Activated naive CD8-positive, alpha-beta T cell treated with anti-CD3 and anti-CD28 coated beads, Interleukin-2, amount 50 U/mL, for 24 hours (primary cell): ENCODE data around the gene MAP7D1.
A peak's percentile ranks its signal among the peaks of the same experiment; 100 is the strongest.

Source experiments
- ATAC-seq: fragments of 150-1000 bp; cut with Tn5 transposase; one replicate; pipeline ENCODE4 v1.10.0; 2021
- DNase-seq: peaks from one replicate; pipeline ENCODE4 v3.0.0; 2021
- H3K27ac Mint-ChIP-seq: one replicate; pipeline ENCODE4 v1.8.0; 2021; ENCODE audit warnings: mild to moderate bottlenecking, mixed read lengths
- H3K27me3 Mint-ChIP-seq: one replicate; pipeline ENCODE4 v1.8.0; 2021; ENCODE audit warnings: mixed read lengths
- H3K36me3 Mint-ChIP-seq: one replicate; pipeline ENCODE4 v1.8.0; 2021; ENCODE audit warnings: low read depth, mixed read lengths
- H3K4me1 Mint-ChIP-seq: one replicate; pipeline ENCODE4 v1.8.0; 2021; ENCODE audit warnings: mixed read lengths
- H3K4me3 Mint-ChIP-seq: one replicate; pipeline ENCODE4 v1.8.0; 2021; ENCODE audit warnings: mild to moderate bottlenecking, moderate library complexity, mixed read lengths
- H3K9me3 Mint-ChIP-seq: one replicate; pipeline ENCODE4 v1.8.0; 2021; ENCODE audit warnings: mixed read lengths

Gene MAP7D1

DNA sequence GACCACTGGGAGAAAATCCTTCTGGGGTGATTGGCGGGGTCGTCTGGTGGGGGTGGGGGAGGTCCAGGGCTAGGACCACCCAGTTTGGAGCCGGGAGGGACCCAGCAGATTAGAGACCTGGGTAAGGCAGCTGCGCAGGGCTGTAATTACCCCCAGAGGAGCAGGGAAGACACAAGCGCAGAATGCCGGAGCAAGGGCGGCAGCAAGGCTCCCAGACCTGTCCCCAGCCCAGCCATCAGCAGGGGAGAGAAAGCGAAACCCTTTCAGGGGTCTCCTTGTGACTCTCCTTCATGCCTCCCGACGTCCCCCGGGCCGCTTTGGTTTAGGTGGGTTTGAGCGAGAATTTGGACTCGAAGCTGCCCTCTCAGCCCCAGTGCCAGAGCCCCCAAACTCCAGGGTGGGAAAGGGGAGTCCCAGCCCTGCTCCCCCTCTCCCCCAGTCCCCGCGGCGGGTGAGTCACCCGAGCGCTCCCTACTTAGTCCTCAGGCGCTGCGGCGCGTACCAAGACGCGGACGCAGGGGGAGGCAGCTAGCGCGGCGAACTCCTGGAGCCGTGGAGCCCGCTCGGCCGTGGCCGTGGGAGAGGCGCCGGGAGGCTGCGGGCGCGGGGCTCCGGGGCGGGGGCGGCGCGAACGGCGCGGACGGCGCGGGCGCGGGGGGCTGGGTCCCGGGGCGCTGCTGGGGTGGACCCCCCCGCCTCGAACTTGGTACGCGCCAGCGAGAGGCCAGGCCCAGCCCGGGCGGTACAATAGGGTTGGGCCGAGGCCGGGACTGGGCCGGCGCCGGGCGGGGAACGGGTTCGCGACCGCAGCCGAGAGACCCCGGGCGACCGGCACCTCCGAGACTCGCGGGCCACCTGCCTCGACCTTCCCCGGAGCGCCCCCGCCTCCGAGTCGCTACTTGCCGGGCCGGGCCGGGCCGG is at the start of gene MAP7D1:
MAP7D1 (plus strand) TSS at position 753 of the 921 bp plus-strand sequence. CDS start 258 bp downstream, outside the sequence.
- Mint-ChIP-seq H3K9me3 (no peaks in the 10 kb centered on the region), H3K27ac (peak within 1 kb of the TSS; percentile 82), H3K27me3 (no peaks in the 10 kb centered on the region), H3K4me1 (peaks cover 72% of the 10 kb centered on the region), H3K36me3 (peaks cover 15% of the 10 kb centered on the region), H3K4me3 (peak within 1 kb of the TSS; percentile 86)
- DNase-seq (peak; percentile 87), ATAC-seq (peak; percentile 56)

DNA sequence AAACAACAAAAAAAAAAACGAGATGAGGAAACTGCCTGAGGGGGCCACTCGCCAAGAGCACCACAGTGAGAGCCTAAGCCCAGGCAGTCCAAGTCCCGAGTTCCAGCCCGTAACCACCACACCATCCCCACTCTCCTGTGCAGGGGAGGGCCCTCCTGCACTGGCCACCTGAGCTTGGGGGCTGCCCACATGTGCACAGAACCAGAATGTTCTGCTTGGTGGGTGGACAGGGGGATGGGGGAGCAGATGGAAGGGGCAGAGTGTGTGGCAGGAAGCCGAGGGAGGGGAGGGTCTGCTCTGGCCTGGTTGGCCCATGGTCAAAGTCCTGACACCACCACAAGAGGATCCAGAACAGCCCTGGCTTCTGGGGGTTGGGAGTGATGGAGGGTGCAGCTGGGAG is 49.7 kb upstream of the MAP7D1 start:
- ATAC-seq, result no peak
- Mint-ChIP-seq H3K9me3 (no peaks in the 10 kb centered on the region), H3K27me3 (no peaks in the 10 kb centered on the region), H3K27ac (no peak overlapping the region), H3K4me3 (no peak overlapping the region), H3K36me3 (no peaks in the 10 kb centered on the region), H3K4me1 (peaks cover 24% of the 10 kb centered on the region)
- no peak for DNase-seq

DNA sequence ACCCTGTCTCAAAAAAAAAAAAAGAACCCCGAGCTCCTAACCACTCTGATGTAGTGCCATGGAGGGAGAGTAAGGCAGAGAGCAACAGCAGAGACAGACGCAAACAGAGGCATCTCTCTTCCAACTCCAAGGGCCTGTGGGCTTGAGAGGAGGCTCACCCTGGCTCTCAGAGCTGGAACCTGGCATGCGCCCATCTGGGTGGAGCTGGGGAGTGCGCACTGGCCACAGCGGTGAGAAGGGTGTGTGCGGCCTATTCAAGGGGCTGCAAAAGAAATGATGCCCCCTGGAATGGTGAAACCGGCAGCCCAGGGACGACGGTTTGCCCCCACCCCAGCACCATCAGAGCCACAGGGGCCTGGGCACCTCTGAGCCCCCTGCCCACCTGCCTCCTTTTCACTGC is 48.6 kb upstream of the MAP7D1 start:
- H3K27me3 Mint-ChIP-seq, result no peaks in the 10 kb centered on the region
- peaks cover 28% of the 10 kb centered on the region for H3K4me1 Mint-ChIP-seq
- no peak overlapping the region for H3K27ac Mint-ChIP-seq
- no peaks in the 10 kb centered on the region for H3K36me3 Mint-ChIP-seq
- DNase-seq, result no peak
- no peaks in the 10 kb centered on the region for H3K9me3 Mint-ChIP-seq
- H3K4me3 Mint-ChIP-seq, result no peak overlapping the region
- ATAC-seq, result no peak

DNA sequence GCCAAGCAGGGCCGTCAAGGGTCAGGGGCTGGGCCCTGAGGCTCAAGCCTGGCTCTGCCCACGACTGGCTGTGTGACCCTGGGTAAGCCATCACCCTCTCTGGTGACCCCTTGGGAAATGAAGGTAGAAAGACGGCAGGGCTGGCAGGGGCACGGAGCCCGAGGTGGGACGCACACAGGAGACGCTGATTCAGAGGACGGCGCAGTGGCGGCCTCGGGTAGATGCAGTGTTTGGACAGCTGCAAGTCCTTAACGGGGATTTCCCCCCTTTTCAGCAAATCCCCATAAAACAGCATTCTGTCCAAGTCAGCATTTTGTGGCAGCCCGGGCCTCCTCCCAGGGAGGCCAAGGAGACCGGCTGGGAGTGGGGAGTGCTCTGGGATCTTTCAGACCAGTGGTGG is 47.6 kb upstream of the MAP7D1 start:
- H3K36me3 Mint-ChIP-seq, result no peaks in the 10 kb centered on the region

DNA sequence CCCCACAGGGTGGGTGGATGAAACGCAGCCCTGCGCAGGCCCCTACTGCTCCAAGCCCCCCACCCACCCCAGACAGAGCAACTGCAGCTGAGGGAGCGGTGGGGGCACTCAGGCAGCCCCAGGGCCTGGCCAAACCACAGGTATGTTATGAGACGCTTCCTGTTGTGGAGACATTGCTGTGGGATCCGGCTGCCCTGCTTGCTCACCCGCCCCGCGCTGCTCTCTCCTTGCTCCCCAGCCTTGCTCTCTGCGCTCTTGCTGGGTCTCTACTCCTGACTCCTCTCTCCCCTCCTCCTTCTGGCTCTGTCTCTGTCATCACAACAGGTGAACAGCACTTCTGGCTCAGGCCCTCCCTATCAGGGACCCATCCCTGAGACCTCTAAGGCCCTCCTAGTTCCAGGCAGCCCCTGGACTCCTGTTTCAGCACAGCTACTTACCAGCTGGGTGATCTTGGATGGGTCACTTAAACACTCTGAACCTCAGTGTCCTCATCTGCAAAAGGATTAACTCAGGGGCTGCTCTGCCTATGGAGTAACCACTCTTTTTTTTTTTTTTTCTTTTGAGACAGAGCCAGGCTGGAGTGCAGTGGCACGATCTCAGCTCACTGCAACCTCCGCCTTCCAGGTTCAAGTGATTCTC is 46.8 kb upstream of the MAP7D1 start:
- ATAC-seq (peak; percentile 83), DNase-seq (peak; percentile 41)
- no peaks in the 10 kb centered on the region for H3K27me3 Mint-ChIP-seq
- peaks cover 28% of the 10 kb centered on the region for H3K4me1 Mint-ChIP-seq
- no peaks in the 10 kb centered on the region for H3K36me3 Mint-ChIP-seq
- H3K9me3 Mint-ChIP-seq, result no peaks in the 10 kb centered on the region
- H3K4me3 Mint-ChIP-seq, result no peak overlapping the region
- peak overlapping the region; percentile 32 for H3K27ac Mint-ChIP-seq

More for the DNA sequence above, 47.6 kb upstream of the MAP7D1 start:
- no peaks in the 10 kb centered on the region for H3K27me3 Mint-ChIP-seq
- ATAC-seq (no peak), DNase-seq (no peak)
- no peak overlapping the region for H3K4me3 Mint-ChIP-seq
- H3K4me1 Mint-ChIP-seq, result peaks cover 28% of the 10 kb centered on the region
- H3K9me3 Mint-ChIP-seq, result no peaks in the 10 kb centered on the region
- no peak overlapping the region for H3K27ac Mint-ChIP-seq

DNA sequence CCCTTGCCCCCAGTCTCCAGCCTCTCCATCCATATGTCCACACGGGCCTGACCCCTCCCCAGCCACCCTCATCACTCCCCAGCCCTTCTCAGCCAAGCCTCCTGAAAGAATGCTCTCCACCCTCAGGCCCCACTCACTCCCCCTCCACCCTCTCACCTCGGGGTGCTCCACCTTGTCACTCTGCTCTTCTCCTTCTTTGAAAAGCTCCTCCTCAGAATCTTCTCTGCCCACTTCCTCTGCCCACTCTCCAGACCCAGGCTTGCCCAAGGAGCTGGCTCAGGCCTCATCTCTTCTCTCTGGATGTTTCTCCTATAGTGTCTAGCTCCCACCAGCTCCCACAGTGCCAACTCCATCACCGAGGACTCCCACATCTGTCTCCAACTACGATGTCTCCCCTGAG is 44.8 kb upstream of the MAP7D1 start:
- H3K36me3 Mint-ChIP-seq, result no peaks in the 10 kb centered on the region
- H3K27me3 Mint-ChIP-seq, result no peaks in the 10 kb centered on the region
- peaks cover 28% of the 10 kb centered on the region for H3K4me1 Mint-ChIP-seq
- H3K4me3 Mint-ChIP-seq, result no peak overlapping the region
- DNase-seq (no peak), ATAC-seq (no peak)
- no peak overlapping the region for H3K27ac Mint-ChIP-seq
- H3K9me3 Mint-ChIP-seq, result no peaks in the 10 kb centered on the region

DNA sequence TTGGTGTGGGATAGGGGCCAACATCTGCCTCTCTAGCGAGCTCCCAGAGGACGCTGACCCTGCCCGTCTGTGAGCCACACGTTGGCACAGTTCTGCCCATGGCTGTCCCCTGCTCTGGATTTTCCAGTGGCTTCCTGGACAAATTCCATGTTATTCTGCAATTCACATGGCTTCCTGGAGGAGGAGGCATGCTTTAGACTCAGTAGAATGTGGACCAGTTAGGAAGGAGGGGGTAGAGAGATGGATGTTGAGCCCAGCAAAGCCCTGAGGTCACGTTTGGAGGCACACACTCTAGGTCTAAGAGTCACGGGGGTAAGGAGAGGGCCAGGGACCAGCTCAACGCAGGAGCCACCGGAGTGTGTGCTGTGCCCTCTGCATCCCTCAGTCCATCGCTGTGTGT is 43.1 kb upstream of the MAP7D1 start:
- Mint-ChIP-seq H3K27ac (no peak overlapping the region), H3K4me1 (peaks cover 28% of the 10 kb centered on the region), H3K4me3 (no peak overlapping the region), H3K36me3 (no peaks in the 10 kb centered on the region), H3K27me3 (no peaks in the 10 kb centered on the region), H3K9me3 (no peaks in the 10 kb centered on the region)
- no peak for ATAC-seq
- DNase-seq, result no peak

DNA sequence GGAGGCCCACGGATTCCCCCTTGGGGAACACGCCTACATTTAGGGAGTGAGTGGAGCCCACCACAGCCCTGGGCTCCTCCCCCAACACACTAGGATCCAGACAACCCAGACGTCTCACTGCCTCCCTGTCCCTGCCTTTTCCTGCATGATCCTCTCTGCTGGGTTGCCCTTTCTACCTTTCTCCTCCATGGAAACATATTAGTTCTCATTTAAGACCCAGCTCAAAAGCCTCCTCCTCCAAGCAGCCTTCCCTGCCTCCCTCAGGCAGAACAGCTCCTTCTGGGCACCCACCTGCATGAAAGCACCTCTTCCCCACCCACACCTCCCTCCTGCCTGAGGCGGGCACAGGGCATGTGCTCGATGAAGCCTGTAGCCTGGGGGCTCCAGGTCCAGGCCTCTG is 41.6 kb upstream of the MAP7D1 start:
- no peak overlapping the region for H3K4me3 Mint-ChIP-seq
- H3K4me1 Mint-ChIP-seq, result peaks cover 17% of the 10 kb centered on the region
- H3K27ac Mint-ChIP-seq, result no peak overlapping the region
- H3K27me3 Mint-ChIP-seq, result no peaks in the 10 kb centered on the region
- DNase-seq (no peak), ATAC-seq (no peak)
- no peaks in the 10 kb centered on the region for H3K36me3 Mint-ChIP-seq
- no peaks in the 10 kb centered on the region for H3K9me3 Mint-ChIP-seq

DNA sequence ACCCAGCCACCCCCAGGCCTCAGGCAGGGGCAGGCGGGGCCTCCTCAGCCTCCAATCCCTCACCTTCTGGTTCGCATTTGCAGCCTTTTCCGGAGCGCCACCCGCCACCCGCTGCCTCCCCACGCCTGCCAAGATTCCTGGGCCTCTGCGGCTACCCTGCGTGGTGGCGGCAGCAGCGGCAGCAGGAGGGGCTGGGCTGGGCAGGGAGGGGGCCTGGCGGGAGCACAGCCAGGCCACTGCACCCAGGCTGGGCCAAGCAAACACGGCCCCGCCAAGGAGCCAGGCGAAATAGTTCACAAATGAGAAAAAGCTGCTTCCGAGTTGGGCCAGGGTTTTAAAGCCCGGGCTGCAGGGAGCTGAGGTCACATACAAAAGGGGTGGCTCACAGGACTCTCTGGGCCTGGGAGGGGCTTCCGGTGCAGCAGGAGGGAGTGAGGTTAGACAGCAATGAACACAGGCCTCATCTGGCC is 40.7 kb upstream of the MAP7D1 start:
- ATAC-seq, result no peak
- Mint-ChIP-seq H3K36me3 (no peaks in the 10 kb centered on the region), H3K27me3 (no peaks in the 10 kb centered on the region), H3K27ac (no peak overlapping the region), H3K4me3 (no peak overlapping the region), H3K9me3 (no peaks in the 10 kb centered on the region), H3K4me1 (peaks cover 11% of the 10 kb centered on the region)
- DNase-seq, result no peak

DNA sequence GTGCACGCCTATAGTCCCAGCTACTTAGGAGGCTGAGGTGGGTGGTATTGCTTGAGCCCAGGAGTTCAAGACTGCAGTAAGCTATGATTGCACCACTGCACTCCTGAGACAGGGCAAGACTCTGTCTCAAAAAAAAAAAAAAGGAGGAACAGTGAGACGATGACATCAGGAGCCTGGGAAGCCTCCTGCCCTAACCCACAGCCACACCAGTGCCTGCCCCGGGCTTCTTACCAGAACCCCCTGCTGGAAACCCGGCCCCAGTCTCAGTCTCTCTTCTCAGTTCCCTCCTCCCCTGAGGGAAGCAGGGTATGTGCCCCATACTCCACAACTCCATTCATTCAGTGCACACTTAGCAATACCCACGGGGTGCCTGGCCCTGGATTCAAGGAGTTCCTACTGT is 40.0 kb upstream of the MAP7D1 start:
- H3K27ac Mint-ChIP-seq, result no peak overlapping the region
- H3K9me3 Mint-ChIP-seq, result no peaks in the 10 kb centered on the region
- ATAC-seq (no peak), DNase-seq (no peak)
- no peaks in the 10 kb centered on the region for H3K27me3 Mint-ChIP-seq
- H3K4me1 Mint-ChIP-seq, result peaks cover 7% of the 10 kb centered on the region
- H3K4me3 Mint-ChIP-seq, result no peak overlapping the region
- H3K36me3 Mint-ChIP-seq, result no peaks in the 10 kb centered on the region

DNA sequence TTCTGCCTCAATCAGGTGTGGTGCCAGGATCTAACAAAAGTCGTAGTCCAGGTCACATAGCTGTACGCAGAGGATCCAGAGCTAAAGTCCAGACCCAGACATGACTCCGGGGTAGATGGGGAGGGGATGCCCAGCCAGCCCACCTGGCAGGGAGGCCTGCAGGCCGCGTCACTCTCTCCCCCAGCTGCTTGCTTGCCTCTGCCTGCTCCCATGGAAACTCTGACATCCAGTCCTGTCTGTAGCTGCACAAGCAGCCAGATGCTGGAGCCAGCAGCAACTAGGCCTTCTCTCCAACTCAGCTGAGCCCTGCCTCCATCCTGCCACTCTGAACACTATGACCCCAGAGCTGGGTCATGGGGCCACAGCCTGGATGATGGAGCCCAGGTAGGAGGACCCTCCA is 39.1 kb upstream of the MAP7D1 start:
- Mint-ChIP-seq H3K4me3 (no peak overlapping the region), H3K4me1 (no peaks in the 10 kb centered on the region), H3K9me3 (no peaks in the 10 kb centered on the region), H3K27me3 (no peaks in the 10 kb centered on the region), H3K36me3 (no peaks in the 10 kb centered on the region), H3K27ac (no peak overlapping the region)
- no peak for DNase-seq
- ATAC-seq, result no peak

DNA sequence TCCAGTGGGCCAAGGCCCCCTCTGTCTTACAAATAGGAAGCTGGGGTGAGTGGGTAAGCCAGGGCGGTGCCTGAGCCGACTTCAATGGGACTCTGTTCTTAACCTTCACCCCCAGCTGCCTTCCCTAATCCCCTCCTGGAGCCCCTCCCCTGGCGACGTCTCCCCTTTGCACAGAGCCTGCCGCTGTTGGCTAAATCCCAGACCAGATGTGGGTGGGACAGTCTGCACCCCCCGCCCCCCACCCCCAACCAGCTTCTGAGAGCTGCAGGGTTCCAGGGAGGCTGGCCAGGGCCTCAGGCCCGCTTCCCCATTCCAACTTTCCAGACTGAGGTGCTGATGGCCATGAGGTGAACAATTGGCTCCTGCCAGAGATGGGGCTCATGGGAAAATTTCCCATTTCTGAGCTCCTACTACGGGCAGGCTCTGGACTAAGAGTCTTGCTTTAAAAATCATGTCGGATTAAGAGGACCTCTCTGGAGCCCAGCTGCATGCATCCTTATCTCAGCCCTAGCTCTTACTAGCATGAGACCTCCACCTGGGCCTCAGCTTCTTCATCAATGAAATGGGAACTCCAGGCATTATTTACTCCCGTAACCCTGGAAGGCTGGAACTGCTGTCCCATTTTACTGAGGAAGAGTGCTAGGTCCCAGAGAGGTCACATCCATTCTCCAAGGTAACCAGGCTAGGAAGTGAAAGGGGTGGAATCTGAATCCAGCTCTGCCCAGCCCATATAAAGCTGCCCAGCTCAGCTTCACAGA is 37.3 kb upstream of the MAP7D1 start:
- DNase-seq (no peak), ATAC-seq (no peak)
- H3K4me3 Mint-ChIP-seq, result no peak overlapping the region
- no peaks in the 10 kb centered on the region for H3K36me3 Mint-ChIP-seq
- H3K27ac Mint-ChIP-seq, result no peak overlapping the region
- peaks cover 13% of the 10 kb centered on the region for H3K4me1 Mint-ChIP-seq
- peaks cover 11% of the 10 kb centered on the region for H3K27me3 Mint-ChIP-seq
- H3K9me3 Mint-ChIP-seq, result no peaks in the 10 kb centered on the region

DNA sequence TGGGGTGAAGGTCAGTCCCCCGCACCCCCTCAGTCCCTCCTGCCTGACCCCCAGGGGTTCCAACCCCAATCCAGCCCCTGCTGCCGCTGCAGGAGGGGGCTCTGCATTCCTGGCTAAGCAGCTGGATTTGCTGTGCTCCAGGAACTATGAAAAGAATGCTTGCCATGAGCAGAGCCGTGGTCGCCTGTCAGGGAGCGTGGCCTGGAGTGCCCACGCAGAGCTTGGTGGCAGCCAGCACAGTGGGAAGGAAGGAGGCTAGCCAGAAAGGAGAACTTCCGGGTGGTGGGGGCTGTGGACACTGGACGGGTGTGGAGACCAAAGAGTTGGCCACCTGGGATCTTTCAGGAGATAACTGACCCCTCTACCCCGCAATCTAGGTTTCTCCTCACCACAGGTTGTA is 36.5 kb upstream of the MAP7D1 start:
- Mint-ChIP-seq H3K4me1 (peaks cover 19% of the 10 kb centered on the region), H3K27me3 (peaks cover 16% of the 10 kb centered on the region), H3K27ac (no peak overlapping the region), H3K9me3 (no peaks in the 10 kb centered on the region), H3K4me3 (no peak overlapping the region), H3K36me3 (no peaks in the 10 kb centered on the region)
- DNase-seq, result no peak
- ATAC-seq, result no peak

DNA sequence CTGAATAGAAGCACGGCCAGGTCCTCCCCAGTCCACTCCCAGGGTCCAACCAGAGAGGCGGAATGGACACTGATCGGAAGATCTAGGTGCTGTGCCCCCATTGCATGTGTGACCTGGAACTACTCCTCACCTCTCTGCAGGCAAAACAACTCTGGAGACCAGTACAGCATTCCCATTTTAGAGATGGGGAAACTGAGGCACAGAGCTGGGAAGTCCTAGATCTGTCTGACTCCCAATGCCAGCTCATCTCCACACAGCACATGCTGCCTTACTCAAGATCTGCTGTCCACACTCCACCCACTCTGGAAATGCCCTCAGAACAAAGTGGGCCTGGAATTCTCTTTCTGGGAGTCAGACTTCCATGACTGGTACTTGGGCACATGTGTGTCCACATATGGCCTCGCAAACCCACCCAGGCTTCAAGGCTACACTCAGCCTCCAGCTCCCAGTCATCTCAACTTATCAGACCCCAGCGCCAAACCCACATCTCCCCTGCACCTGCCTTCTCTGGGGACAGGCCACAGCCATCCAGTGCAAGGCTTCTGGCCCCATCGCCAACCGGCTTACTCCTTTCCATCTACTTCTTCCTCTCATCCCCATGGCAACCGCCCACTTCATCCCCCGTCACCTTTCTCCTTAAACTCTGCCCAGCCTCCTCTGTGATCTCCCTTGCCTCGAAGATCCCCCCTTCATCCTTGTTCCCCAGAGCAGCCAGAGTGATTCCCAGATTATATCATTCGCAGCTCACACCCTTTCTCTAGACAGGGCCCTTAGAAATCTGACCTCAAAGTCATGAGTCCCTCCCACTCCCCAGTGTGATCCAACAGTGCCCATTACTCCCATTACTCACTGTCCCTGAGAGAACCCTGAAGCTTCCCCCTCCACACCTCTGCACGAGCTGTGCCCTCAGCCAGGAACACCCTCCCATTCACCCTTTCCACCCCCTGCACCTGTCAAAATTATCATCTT is 33.6 kb upstream of the MAP7D1 start:
- Mint-ChIP-seq H3K27ac (peak overlapping the region; percentile 12), H3K4me1 (peaks cover 28% of the 10 kb centered on the region), H3K9me3 (no peaks in the 10 kb centered on the region), H3K4me3 (no peak overlapping the region), H3K36me3 (no peaks in the 10 kb centered on the region), H3K27me3 (peaks cover 28% of the 10 kb centered on the region)
- ATAC-seq (no peak), DNase-seq (no peak)
